Gastrocnemius medialis (tissue), 4 donors: Measurements from ENCODE around the gene LATS1.

Experiments
- POLR2A ChIP-seq, 2 donors: fragments of 450-650 bp; IDR thresholded peaks; one replicate each; pipeline ENCODE4 v1.6.1; 2017; ENCODE audit warnings: antibody characterized with exemption in 2 of 2, mild to moderate bottlenecking in 2 of 2, moderate library complexity in 2 of 2
- TF ChIP-seq, protein P1 (sequence below), 5 experiments: fragments of 450-650 bp in 3 of 5; fragments of 200-600 bp in 2 of 5; sonication (generic) in 2 of 5; IDR thresholded peaks in 4 of 5; conservative IDR thresholded peaks in 1 of 5; 1 replicate in 4 of 5; 2 replicates in 1 of 5; pipeline ENCODE4 v1.5.1; 2016 to 2019; ENCODE audit warnings: antibody characterized with exemption in 5 of 5, mild to moderate bottlenecking in 3 of 5, moderate library complexity in 3 of 5

DNA sequence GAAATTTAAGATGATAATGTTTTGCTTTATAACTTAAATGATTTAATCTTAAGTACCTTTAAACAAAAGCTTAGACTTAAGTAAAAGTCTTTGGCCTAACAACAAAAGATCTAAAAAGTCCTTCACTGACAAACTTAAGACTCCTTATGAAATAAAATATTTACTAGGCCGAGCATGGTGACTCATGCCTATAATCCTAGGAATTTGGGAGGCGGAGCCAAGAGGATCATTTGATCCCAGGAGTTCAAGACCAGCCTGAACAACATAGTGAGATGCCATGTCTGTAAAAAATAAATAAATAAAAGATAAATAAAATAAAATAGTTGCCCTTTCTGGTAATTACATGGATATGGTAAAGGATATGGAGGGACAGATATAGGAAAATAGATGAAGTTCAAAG lies 81.8 kb downstream of the LATS1 start:
- TF ChIP-seq, protein P1, sequence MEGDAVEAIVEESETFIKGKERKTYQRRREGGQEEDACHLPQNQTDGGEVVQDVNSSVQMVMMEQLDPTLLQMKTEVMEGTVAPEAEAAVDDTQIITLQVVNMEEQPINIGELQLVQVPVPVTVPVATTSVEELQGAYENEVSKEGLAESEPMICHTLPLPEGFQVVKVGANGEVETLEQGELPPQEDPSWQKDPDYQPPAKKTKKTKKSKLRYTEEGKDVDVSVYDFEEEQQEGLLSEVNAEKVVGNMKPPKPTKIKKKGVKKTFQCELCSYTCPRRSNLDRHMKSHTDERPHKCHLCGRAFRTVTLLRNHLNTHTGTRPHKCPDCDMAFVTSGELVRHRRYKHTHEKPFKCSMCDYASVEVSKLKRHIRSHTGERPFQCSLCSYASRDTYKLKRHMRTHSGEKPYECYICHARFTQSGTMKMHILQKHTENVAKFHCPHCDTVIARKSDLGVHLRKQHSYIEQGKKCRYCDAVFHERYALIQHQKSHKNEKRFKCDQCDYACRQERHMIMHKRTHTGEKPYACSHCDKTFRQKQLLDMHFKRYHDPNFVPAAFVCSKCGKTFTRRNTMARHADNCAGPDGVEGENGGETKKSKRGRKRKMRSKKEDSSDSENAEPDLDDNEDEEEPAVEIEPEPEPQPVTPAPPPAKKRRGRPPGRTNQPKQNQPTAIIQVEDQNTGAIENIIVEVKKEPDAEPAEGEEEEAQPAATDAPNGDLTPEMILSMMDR (IDR thresholded peaks at IDR 0.05 in 4 of 5, conservative IDR thresholded peaks at IDR 0.05 in 1 of 5): no peak
- no peak for TF ChIP-seq POLR2A (IDR thresholded peaks at IDR 0.05)
